ENCODE results near the gene SLC12A8.

DNA sequence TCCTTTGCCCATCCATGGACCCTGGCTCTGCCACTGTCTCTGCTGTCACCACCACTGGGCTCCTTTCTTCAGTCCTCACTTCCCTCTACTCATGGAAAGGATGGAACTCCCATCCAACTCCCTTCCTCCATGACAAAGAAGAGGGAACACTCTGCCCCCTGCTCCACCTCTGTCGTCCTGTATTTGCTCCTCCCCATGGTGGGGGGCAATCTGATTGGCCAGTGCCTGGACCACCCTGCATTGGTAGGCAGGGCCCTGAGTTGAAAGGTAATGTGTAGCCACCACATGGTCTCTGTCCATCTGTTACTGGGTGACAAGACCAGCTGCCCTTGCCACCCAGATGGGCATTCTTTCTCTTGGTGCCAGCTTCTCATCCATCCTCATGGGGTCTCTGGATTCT, 136.1 kb downstream of the SLC12A8 start:
- TF ChIP-seq POLR2AphosphoS5 (IDR thresholded peaks at IDR 0.05; ENCODE audit: low read depth, low read length) (no peak), POLR2A (IDR thresholded peaks at IDR 0.05; ENCODE audit: low read depth, low read length) (no peak), TAF1 (IDR thresholded peaks at IDR 0.05; ENCODE audit: low read depth, low read length) (no peak), SPI1 (IDR thresholded peaks at IDR 0.05; ENCODE audit: low read depth, low read length) (no peak), POU2F2 (IDR thresholded peaks at IDR 0.05; ENCODE audit: low read depth, low read length) (no peak)

Measured in GM12891 (cell line).